ENCODE data around the gene ADAM15. TPM values are rescaled to one million over a fixed set of nuclear protein-coding genes. Genes with fewer than 3 reads are reported as not detected.

Gene ADAM15
- 99.2 and 126 TPM in 2 replicates for total RNA-seq

GRCh38 chr1:155050560-155051341 lies at the start of gene ADAM15:
ADAM15 (plus strand) TSS chr1:155051316; CDS start chr1:155051387, 71 bp downstream.

GRCh38 chr1:155002464-155003226 lies 48.5 kb upstream of the ADAM15 start, which contains the start of gene ZBTB7B:
ZBTB7B (plus strand) TSS chr1:155002802; CDS start chr1:155014661, 11,859 bp downstream.

GRCh38 chr1:155033524-155033923 lies 17.6 kb upstream of the ADAM15 start, which contains the start of the genes DCST1 and DCST2:
DCST1 (plus strand) TSS chr1:155033824; CDS start chr1:155034037, 213 bp downstream.
DCST2 (minus strand) TSS chr1:155033781; CDS start chr1:155033701, 80 bp downstream.

GRCh38 chr1:155063550-155064110 lies 12.5 kb downstream of the ADAM15 start, which contains the start of gene EFNA4:
EFNA4 (plus strand) TSS chr1:155063740; CDS start chr1:155063824, 84 bp downstream.

GRCh38 chr1:155078469-155079209 lies 27.5 kb downstream of the ADAM15 start, which contains the start of gene EFNA3:
EFNA3 (plus strand) TSS chr1:155078837; CDS start chr1:155078942, 105 bp downstream.

Other genes starting within 250 kb of the ADAM15 start
- under 0.01 TPM in 1 of 2 replicates, not detected in the other for gene KCNN3, start 181.0 kb upstream of the ADAM15 start, total RNA-seq
- 6.8 and 8.1 TPM in 2 replicates for gene PMVK, start 114.6 kb upstream of the ADAM15 start, total RNA-seq
- 17.3 and 18.8 TPM in 2 replicates for gene PBXIP1, start 95.2 kb upstream of the ADAM15 start, total RNA-seq
- 12.5 and 14.7 TPM in 2 replicates for gene PYGO2, start 89.5 kb upstream of the ADAM15 start, total RNA-seq
- gene SHC1, start 80.6 kb upstream of the ADAM15 start, total RNA-seq: 177 and 280 TPM in 2 replicates
- 72.5 and 86.0 TPM in 2 replicates for gene CKS1B, start 76.6 kb upstream of the ADAM15 start, total RNA-seq
- gene FLAD1, start 68.0 kb upstream of the ADAM15 start, total RNA-seq: 21.3 and 26.4 TPM in 2 replicates
- not detected in 2 replicates for gene LENEP, start 57.7 kb upstream of the ADAM15 start, total RNA-seq
- gene ZBTB7B, start 48.5 kb upstream of the ADAM15 start, total RNA-seq: 11.4 and 14.5 TPM in 2 replicates
- gene DCST2, start 17.5 kb upstream of the ADAM15 start, total RNA-seq: not detected in 2 replicates
- gene DCST1, start 17.5 kb upstream of the ADAM15 start, total RNA-seq: not detected in 2 replicates
- 0.73 and 1.2 TPM in 2 replicates for gene EFNA4, start 12.4 kb downstream of the ADAM15 start, total RNA-seq
- 0.39 and 0.73 TPM in 2 replicates for gene EFNA3, start 27.5 kb downstream of the ADAM15 start, total RNA-seq
- gene EFNA1, start 76.6 kb downstream of the ADAM15 start, total RNA-seq: 0.37 TPM in 1 of 2 replicates, not detected in the other
- 26.8 and 30.1 TPM in 2 replicates for gene SLC50A1, start 84.5 kb downstream of the ADAM15 start, total RNA-seq
- gene DPM3, start 89.2 kb downstream of the ADAM15 start, total RNA-seq: 23.5 and 54.4 TPM in 2 replicates
- gene KRTCAP2, start 122.0 kb downstream of the ADAM15 start, total RNA-seq: 83.9 and 140 TPM in 2 replicates
- 2.9 and 3.3 TPM in 2 replicates for gene TRIM46, start 122.5 kb downstream of the ADAM15 start, total RNA-seq
- gene THBS3, start 156.6 kb downstream of the ADAM15 start, total RNA-seq: 9.2 and 14.7 TPM in 2 replicates
- 40.7 and 50.7 TPM in 2 replicates for gene MTX1, start 157.4 kb downstream of the ADAM15 start, total RNA-seq
- gene ENTREP3, start 204.2 kb downstream of the ADAM15 start, total RNA-seq: 9.2 and 10.0 TPM in 2 replicates
- 26.1 and 27.6 TPM in 2 replicates for gene SCAMP3, start 211.0 kb downstream of the ADAM15 start, total RNA-seq
- gene CLK2, start 222.2 kb downstream of the ADAM15 start, total RNA-seq: 20.6 and 34.2 TPM in 2 replicates
- gene HCN3, start 226.1 kb downstream of the ADAM15 start, total RNA-seq: 0.37 and 0.78 TPM in 2 replicates